DMS 273 (cell line): ENCODE results near the gene BGN.

ENCODE experiments used
- DNase-seq: peaks from one replicate; lab custom pipeline; 2025; ENCODE audit not compliant: unreplicated experiment; lab: John Stamatoyannopoulos, UW

The BGN gene

GRCh38 chrX:153459986-153460385, 34.8 kb upstream of the BGN start:
- no peak for DNase-seq

GRCh38 chrX:153460826-153461225, 34.0 kb upstream of the BGN start:
- peak; percentile 88 for DNase-seq

DNA sequence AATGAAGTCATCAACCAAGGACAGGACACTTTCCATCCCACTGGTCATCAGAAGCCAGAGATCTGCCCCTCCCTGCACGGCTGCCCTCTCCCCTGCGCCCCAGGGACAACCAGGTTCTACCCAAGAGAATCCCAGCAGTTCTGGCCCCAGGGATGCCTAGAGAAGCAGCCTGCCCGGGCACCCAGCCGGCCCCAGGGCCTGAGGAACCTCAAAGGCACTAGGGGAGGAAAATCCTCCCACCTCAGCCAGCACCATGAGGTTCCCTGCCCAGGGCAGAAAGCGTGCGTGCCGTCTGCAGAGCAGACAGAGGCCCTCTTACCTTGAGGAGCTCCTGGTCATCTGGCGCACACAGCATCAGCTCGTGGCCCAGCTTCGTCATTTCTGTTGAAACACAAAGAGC, 32.5 kb upstream of the BGN start:
- DNase-seq = no peak

DNA sequence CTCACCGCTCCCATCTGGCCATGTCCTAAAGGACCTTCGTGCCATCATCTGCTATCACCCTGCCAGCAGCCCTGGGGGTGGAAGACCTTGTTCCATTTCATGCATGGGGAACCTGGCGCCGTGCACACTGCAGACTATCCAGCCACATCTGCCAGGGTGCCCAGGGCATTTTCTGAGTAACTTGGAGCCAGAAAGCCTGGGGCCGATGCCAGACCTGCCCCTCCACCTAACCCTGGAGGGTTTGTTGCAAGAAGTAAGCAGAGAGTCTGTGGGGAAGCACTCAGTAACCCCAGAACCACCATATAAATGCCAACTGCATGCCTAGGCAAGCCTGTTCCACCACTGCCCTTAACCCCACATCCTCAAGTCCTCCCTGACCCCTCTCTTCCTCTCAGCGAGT, 31.7 kb upstream of the BGN start:
- DNase-seq = peak; percentile 28

DNA sequence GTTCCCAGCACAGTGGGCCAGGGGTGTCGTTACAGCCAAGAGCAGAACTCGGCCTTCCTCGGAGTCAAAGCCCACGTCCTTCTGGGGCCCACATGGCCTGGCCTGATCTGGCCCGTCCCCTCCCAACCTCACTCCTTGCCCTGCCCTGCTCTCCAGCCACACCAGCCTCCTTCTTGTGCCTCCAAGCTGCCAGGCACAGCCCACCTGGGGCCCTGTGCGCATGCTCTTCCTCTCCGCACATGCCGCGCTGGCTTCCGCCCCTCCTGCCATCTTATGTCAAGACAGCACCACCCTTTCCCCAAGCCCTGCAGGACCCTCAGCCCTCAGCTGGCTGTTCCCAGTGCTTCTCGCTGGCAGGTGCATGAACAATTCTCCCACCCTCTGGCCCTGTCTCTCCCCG, 31.2 kb upstream of the BGN start:
- no peak for DNase-seq

DNA sequence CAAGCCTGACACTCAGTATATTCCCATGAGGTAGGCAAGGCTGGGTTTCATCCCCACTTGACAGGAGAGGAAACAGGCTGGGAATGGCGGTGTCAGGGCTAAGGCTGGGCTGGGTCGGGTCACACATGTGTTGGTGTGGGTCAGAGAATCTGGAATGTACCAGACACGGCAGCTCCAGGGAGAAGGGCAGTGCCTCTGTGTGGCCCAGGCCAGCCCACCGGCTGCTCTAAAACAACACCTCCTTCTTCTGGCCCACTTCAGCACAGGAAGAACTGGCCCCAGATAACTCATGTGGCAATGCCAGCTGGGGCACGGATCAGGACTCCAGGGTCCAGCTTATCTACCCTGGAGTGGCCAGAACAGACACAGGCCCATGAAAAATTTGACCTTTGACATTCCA, 30.7 kb upstream of the BGN start:
- no peak for DNase-seq

- DNase-seq = no peak
Observed at GRCh38 chrX:153465691-153466380, 28.9 kb upstream of the BGN start.

- DNase-seq = peak; percentile 42
Observed at GRCh38 chrX:153468008-153468580, 26.7 kb upstream of the BGN start.

- peak; percentile 74 for DNase-seq
Observed at GRCh38 chrX:153469811-153470410, 24.9 kb upstream of the BGN start.

DNA sequence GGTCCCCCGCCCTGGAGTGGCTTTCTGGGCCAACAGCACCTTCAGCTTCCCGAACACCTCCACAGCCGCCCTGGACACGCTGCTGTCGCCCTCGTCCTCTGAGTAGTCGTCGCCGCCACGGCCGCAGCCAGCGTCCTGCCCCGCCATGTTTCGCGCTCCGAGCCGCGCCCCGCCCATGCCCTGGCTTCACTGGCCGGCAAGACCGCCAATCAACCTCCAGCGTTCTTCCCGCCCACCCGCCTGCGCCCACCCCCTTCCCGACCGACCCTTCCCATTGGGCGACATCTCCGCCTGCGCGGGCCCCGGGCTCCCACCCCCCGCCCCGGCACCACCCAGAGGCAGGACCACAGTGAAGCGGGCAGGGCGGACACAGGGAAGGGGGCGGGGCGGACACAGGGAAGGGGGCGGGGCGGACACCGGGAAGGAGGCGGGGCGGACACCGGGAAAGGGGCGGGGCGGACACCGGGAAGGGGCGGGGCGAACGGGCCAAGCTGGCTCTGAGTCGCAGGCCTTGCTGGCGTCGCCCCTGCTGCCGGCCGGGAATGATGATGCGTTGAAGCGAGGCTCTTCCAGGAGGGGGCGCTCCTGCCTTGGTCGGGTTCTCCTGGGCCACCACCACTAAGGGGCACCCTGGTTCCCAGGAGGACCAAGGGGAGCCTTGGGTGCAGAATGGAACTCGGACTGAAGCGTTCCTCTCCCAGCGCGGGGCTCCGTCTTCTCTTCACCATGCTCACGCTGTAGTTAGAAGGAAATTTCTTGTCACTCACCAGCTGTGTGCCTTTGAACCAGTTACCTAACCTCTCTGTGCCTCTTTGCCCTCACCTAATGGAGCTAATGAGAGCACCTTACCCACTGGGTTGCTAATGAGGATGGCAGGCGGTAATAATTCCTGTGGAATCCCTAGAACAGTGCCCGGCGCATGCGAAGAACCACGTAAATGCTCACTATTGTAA, 24.1 kb upstream of the BGN start, which contains the start of gene HAUS7:
Gene HAUS7, minus strand, starts transcription at position 166 of the 953 bp plus-strand sequence. Its CDS starts 19 bp downstream, at position 147.
- peak; percentile 95 for DNase-seq

GRCh38 chrX:153471663-153472280, 23.0 kb upstream of the BGN start:
- no peak for DNase-seq

DNA sequence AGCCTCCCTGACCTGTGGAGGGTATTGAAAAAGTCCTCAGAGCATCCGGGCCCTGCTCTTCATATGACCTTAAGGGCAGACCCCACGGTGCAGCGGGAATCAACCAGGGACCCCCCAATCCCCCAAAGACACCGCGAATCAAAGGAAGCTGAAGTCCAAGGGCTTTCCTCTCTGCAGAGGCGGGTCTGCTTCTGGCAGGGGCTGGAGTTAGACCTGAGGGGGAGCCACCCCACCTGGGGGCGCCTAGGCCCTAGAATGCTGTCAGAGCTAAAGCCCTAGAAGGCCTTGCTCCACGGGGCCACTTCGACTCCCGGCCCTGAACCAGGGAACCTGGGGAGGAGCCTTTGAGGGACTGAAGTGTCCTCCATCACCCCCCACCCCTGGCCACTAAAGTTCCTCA, 21.7 kb upstream of the BGN start:
- DNase-seq = no peak

DNA sequence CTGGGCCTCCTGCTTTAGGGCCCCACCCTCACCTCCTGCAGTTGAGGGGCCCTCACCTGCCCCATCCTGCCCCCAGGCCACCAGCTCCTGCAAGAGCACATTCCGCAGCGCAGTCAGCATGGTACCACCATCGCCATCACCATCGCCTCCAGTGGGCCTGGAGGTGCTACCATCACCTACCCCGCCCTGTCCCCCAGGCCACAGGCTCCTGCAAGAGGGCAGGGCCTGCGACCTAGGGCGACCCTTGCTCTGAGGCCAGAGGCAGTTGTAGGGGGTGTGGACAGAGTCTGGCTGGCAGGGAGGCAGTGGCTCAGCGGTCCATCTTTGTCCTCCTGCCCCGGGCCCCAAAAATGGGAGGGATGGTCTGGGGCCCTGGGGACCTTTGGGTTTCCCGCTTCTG, 20.5 kb upstream of the BGN start:
- DNase-seq = no peak

- DNase-seq = peak; percentile 82
Observed at GRCh38 chrX:153474718-153475117, 20.1 kb upstream of the BGN start.

GRCh38 chrX:153475271-153475670, 19.5 kb upstream of the BGN start:
- DNase-seq = no peak

DNA sequence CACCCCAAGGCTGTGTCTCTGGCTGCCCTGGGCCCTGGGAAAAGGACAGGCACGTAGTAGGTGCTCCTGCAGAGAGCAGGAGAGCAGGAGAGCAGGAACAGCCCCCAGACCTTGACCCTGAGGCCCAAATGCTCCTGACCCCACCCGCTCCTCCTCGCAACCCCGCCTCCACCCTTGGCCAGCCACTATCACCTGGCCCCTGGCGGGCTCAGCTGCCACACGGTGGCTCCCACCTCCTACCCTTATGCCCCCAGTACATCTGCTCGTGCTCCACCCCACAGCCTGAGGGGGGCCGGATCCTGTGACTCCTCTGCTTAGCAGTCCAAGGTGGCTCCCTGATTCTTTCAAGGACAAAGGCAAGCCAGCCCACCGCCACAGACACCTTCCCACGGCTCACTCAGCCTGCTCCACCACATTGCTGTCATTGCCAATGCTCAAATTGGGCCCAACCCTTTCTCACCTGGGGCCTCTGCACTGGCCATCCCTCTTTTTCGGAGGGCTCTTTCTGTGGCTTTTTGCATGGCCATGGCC, 19.0 kb upstream of the BGN start:
- DNase-seq = no peak

- peak; percentile 88 for DNase-seq
Observed at GRCh38 chrX:153476666-153477363, 18.0 kb upstream of the BGN start.

GRCh38 chrX:153477364-153477857, 17.4 kb upstream of the BGN start:
- no peak for DNase-seq

DNA sequence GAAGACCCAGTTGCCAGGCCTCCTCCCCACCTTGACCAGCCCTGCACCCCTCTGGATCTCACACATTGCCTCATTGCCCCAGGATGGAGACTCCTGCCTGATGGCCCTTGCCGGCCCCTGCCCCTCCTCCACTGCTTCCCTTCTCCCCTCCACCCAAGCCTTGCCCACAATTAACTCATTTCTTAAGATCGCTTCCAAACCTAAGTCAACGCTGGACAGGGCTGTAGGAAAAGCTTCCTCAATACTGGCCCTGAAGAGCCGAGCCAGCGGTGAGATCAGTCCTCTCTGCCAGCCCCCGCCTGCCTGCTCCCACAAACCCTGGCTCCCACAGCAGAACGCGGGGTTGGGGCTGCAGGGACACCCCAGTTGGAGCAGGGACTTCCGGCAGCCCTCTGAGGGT, 16.9 kb upstream of the BGN start:
- DNase-seq = no peak

DNA sequence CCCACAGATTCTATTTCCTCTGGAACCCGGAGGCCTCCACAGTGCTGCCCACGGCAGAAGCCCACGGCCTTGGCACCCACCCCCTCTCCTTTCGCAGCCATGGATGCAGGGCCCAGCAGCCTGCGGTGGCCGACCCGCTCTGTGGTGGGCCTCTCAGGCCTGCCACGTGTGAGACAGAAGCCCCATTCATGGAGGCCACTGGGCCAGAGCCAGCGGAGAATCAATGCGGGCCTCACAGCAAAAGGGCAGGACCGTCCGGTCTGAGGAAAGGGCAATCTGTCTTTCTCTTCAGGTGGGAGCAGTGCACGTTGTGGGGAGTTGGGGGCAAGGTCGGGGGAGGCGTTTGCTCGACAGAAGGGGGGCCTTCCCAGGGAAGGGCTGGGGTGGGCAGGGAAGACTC, 16.0 kb upstream of the BGN start:
- DNase-seq = no peak
